CD4-positive, alpha-beta memory T cell (primary cell): ENCODE data around the gene CRYBB3. TPM values are rescaled to one million over a fixed set of nuclear protein-coding genes. Genes with fewer than 3 reads are reported as not detected.
"Not testable (repeated sequence)": the region's sequence is repeated elsewhere in the genome, so short reads cannot be mapped to it uniquely, and the experiment has no call there.

ENCODE experiments used
- CTCF ChIA-PET: fragments of 350-600 bp; sonication (Branson Sonifier 250); formaldehyde crosslinking; loops from one replicate; lab custom pipeline; 2021; ENCODE audit warnings: inconsistent platforms; ENCODE audit not compliant: partially characterized antibody; lab: Charles Lee
- POLR2A ChIA-PET: fragments of 350-600 bp; sonication (Branson Sonifier 250); formaldehyde crosslinking; loops from one replicate; lab custom pipeline; 2021; ENCODE audit not compliant: partially characterized antibody; lab: Charles Lee
- DNase-seq, 5 donors: peaks; one replicate each; pipeline versions ENCODE4 v3.0.0 to v3.0.0-alpha.2; 2020 to 2022; ENCODE audit warnings: mixed read lengths in 1 of 5
- H3K27ac ChIP-seq: one replicate; pipeline ENCODE4 v1.7.0; 2013; ENCODE audit warnings: low read depth, low read length
- H3K27me3 ChIP-seq: 2 replicates; pipeline ENCODE4 v1.7.0; 2013; ENCODE audit warnings: mild to moderate bottlenecking, low read length, moderate library complexity; ENCODE audit not compliant: insufficient read depth
- H3K36me3 ChIP-seq: 2 replicates; pipeline ENCODE4 v1.7.0; 2013; ENCODE audit warnings: mild to moderate bottlenecking, low read length, moderate library complexity; ENCODE audit not compliant: insufficient read depth
- H3K4me1 ChIP-seq: 2 replicates; pipeline ENCODE4 v1.7.0; 2013; ENCODE audit warnings: mild to moderate bottlenecking, low read length, moderate library complexity; ENCODE audit not compliant: insufficient read depth
- H3K4me3 ChIP-seq, 2 donors: one replicate each; pipeline ENCODE4 v1.7.0; 2013; ENCODE audit warnings: low read length in 2 of 2, mild to moderate bottlenecking in 1 of 2
- H3K9me3 ChIP-seq, 2 donors: one replicate each; pipeline ENCODE4 v1.7.0; 2013; ENCODE audit warnings: low read length in 2 of 2, control low read depth in 1 of 2; ENCODE audit not compliant: control insufficient read depth in 1 of 2
- H3K27ac Mint-ChIP-seq, 7 donors: one replicate each; pipeline ENCODE4 v1.8.0; 2020 to 2021; ENCODE audit warnings: mixed read lengths in 7 of 7, mild to moderate bottlenecking in 6 of 7, inconsistent platforms in 3 of 7, moderate library complexity in 3 of 7
- H3K27me3 Mint-ChIP-seq, 2 donors: one replicate each; pipeline ENCODE4 v1.8.0; 2020 to 2021; ENCODE audit warnings: mixed read lengths in 2 of 2
- H3K36me3 Mint-ChIP-seq, 2 donors: one replicate each; pipeline ENCODE4 v1.8.0; 2020 to 2021; ENCODE audit warnings: mixed read lengths in 2 of 2, inconsistent platforms in 1 of 2, mild to moderate bottlenecking in 1 of 2
- H3K4me1 Mint-ChIP-seq, 4 donors: one replicate each; pipeline ENCODE4 v1.8.0; 2020 to 2021; ENCODE audit warnings: mixed read lengths in 4 of 4, mild to moderate bottlenecking in 1 of 4
- H3K4me3 Mint-ChIP-seq, 8 donors: one replicate each; pipeline ENCODE4 v1.8.0; 2020 to 2021; ENCODE audit warnings: mixed read lengths in 8 of 8, mild to moderate bottlenecking in 7 of 8, moderate library complexity in 6 of 8, inconsistent platforms in 3 of 8
- H3K9me3 Mint-ChIP-seq, 8 donors: one replicate each; pipeline ENCODE4 v1.8.0; 2020 to 2021; ENCODE audit warnings: mixed read lengths in 8 of 8, mild to moderate bottlenecking in 5 of 8, inconsistent platforms in 3 of 8, moderate library complexity in 1 of 8
- intact Hi-C: fragments of 100-400 bp; cut with micrococcal nuclease; formaldehyde crosslinking; loops from one replicate; pipeline ENCODE4 v1.15.1; 2023
- polyA plus RNA-seq, 2 donors: library from polyadenylated mRNA; unstranded; fragments of 300-500 nt; fragmentation: Illumina TruSeq; gene quantifications; one replicate each; pipeline ENCODE4 v1.2.3, GENCODE V29; 2021
- total RNA-seq, 2 experiments: library from RNA; stranded (reverse); gene quantifications; one replicate each; pipeline ENCODE4 v1.2.3, GENCODE V29; 2021

Gene CRYBB3
- total and polyA plus RNA-seq, 4 experiments from 2014 or later: not detected

GRCh38 chr22:25176175-25176574, 23.5 kb upstream of the CRYBB3 start:
- Histone ChIP-seq H3K4me3 (no peak overlapping the region), H3K4me1 (no peaks in the 10 kb centered on the region), H3K27ac (no peak overlapping the region), H3K27me3 (no peaks in the 10 kb centered on the region), H3K9me3 (no peaks in the 10 kb centered on the region), H3K36me3 (no peaks in the 10 kb centered on the region)
- CTCF ChIA-PET: interaction anchor here (0.9 kb wide), 1 partner anchor 25 kb away, joined by 3 read pairs; no protein-coding TSS in a partner anchor
- POLR2A ChIA-PET: no interaction called here
- no peak overlapping the region for H3K4me3 Mint-ChIP-seq
- peak overlapping the region in 1 of 7 donors; percentile 36 for H3K27ac Mint-ChIP-seq
- H3K27me3 Mint-ChIP-seq: no peaks in the 10 kb centered on the region
- peaks cover 9 to 11% of the 10 kb centered on the region in 2 donors for H3K36me3 Mint-ChIP-seq
- H3K9me3 Mint-ChIP-seq: peaks cover 0 to 8% (median 4%) of the 10 kb centered on the region in 8 donors
- H3K4me1 Mint-ChIP-seq: no peaks in the 10 kb centered on the region
- intact Hi-C loops: no loop called here
- no peak for DNase-seq

GRCh38 chr22:25176799-25177198, 22.9 kb upstream of the CRYBB3 start:
- Histone ChIP-seq H3K9me3 (no peaks in the 10 kb centered on the region), H3K27ac (no peak overlapping the region), H3K4me3 (no peak overlapping the region), H3K4me1 (no peaks in the 10 kb centered on the region), H3K36me3 (no peaks in the 10 kb centered on the region), H3K27me3 (no peaks in the 10 kb centered on the region)
- Mint-ChIP-seq H3K36me3 (peaks cover 11% of the 10 kb centered on the region in 2 donors), H3K4me3 (no peak overlapping the region), H3K27ac (no peak overlapping the region), H3K9me3 (peaks cover 0 to 8% (median 4%) of the 10 kb centered on the region in 8 donors), H3K27me3 (no peaks in the 10 kb centered on the region), H3K4me1 (no peaks in the 10 kb centered on the region)
- ChIA-PET CTCF (interaction anchor here (0.9 kb wide), 1 partner anchor 25 kb away, joined by 3 read pairs; no protein-coding TSS in a partner anchor), POLR2A (no interaction called here)
- intact Hi-C loops: no loop called here
- DNase-seq: no peak

GRCh38 chr22:25177226-25177625, 22.4 kb upstream of the CRYBB3 start:
- ChIA-PET CTCF (no interaction called here), POLR2A (no interaction called here)
- no peak for DNase-seq
- H3K27ac ChIP-seq: no peak overlapping the region
- H3K27me3 Mint-ChIP-seq: no peaks in the 10 kb centered on the region
- no peak overlapping the region for H3K4me3 ChIP-seq
- H3K9me3 Mint-ChIP-seq: peaks cover 0 to 8% (median 4%) of the 10 kb centered on the region in 8 donors
- H3K36me3 Mint-ChIP-seq: peaks cover 11% of the 10 kb centered on the region in 2 donors
- no peaks in the 10 kb centered on the region for H3K9me3 ChIP-seq
- intact Hi-C loops: no loop called here
- no peaks in the 10 kb centered on the region for H3K4me1 Mint-ChIP-seq
- no peaks in the 10 kb centered on the region for H3K27me3 ChIP-seq
- H3K27ac Mint-ChIP-seq: no peak overlapping the region
- H3K36me3 ChIP-seq: no peaks in the 10 kb centered on the region
- H3K4me1 ChIP-seq: no peaks in the 10 kb centered on the region
- no peak overlapping the region for H3K4me3 Mint-ChIP-seq

- peaks cover 12% of the 10 kb centered on the region in 2 donors for H3K36me3 Mint-ChIP-seq
- POLR2A ChIA-PET: no interaction called here
- peaks cover 0 to 8% (median 4%) of the 10 kb centered on the region in 8 donors for H3K9me3 Mint-ChIP-seq
- H3K27me3 Mint-ChIP-seq: no peaks in the 10 kb centered on the region
- intact Hi-C loops: no loop called here
- H3K4me1 Mint-ChIP-seq: no peaks in the 10 kb centered on the region
- H3K27ac ChIP-seq: no peak overlapping the region
- H3K9me3 ChIP-seq: no peaks in the 10 kb centered on the region
- no peaks in the 10 kb centered on the region for H3K36me3 ChIP-seq
- CTCF ChIA-PET: no interaction called here
- no peak overlapping the region for H3K4me3 ChIP-seq
- H3K27me3 ChIP-seq: no peaks in the 10 kb centered on the region
- no peak overlapping the region for H3K27ac Mint-ChIP-seq
- no peaks in the 10 kb centered on the region for H3K4me1 ChIP-seq
- H3K4me3 Mint-ChIP-seq: no peak overlapping the region
- DNase-seq: no peak
These were observed 21.8 kb upstream of the CRYBB3 start for GRCh38 chr22:25177895-25178294.

- H3K27me3 ChIP-seq, POLR2A ChIA-PET, intact Hi-C loops, H3K27ac ChIP-seq, H3K27me3 Mint-ChIP-seq, H3K9me3 ChIP-seq, H3K4me3 ChIP-seq, H3K9me3 Mint-ChIP-seq, CTCF ChIA-PET, H3K4me1 Mint-ChIP-seq, H3K36me3 ChIP-seq, H3K4me1 ChIP-seq: not testable (repeated sequence)
- Mint-ChIP-seq H3K27ac (peak overlapping the region in 1 of 7 donors; percentile 49), H3K4me3 (peak overlapping the region; percentile 38 to 78 (median 55)), H3K36me3 (peaks cover 12 to 15% of the 10 kb centered on the region in 2 donors)
- peak in 1 of 5 donors; percentile 3 for DNase-seq
These were observed 21.3 kb upstream of the CRYBB3 start for GRCh38 chr22:25178348-25178747.

- H3K4me1 Mint-ChIP-seq, H3K9me3 Mint-ChIP-seq, CTCF ChIA-PET, intact Hi-C loops, H3K27ac Mint-ChIP-seq, H3K4me1 ChIP-seq, H3K9me3 ChIP-seq, H3K36me3 ChIP-seq, H3K27me3 Mint-ChIP-seq, H3K4me3 ChIP-seq, H3K27ac ChIP-seq, H3K4me3 Mint-ChIP-seq, POLR2A ChIA-PET, H3K27me3 ChIP-seq: not testable (repeated sequence)
- peaks cover 12 to 15% of the 10 kb centered on the region in 2 donors for H3K36me3 Mint-ChIP-seq
- peak in 1 of 5 donors; percentile 6 for DNase-seq
These were observed 20.6 kb upstream of the CRYBB3 start for GRCh38 chr22:25178869-25179631.

- ChIA-PET CTCF (no interaction called here), POLR2A (no interaction called here)
- no peaks in the 10 kb centered on the region for H3K27me3 Mint-ChIP-seq
- H3K4me1 ChIP-seq: no peaks in the 10 kb centered on the region
- H3K27ac Mint-ChIP-seq: peak overlapping the region in 1 of 7 donors; percentile 6
- no peak overlapping the region for H3K4me3 ChIP-seq
- no peaks in the 10 kb centered on the region for H3K36me3 ChIP-seq
- H3K9me3 Mint-ChIP-seq: peaks cover 0 to 8% (median 4%) of the 10 kb centered on the region in 8 donors
- intact Hi-C loops: no loop called here
- no peaks in the 10 kb centered on the region for H3K9me3 ChIP-seq
- DNase-seq: no peak
- no peak overlapping the region for H3K4me3 Mint-ChIP-seq
- H3K27me3 ChIP-seq: no peaks in the 10 kb centered on the region
- no peak overlapping the region for H3K27ac ChIP-seq
- peaks cover 8 to 12% of the 10 kb centered on the region in 2 donors for H3K36me3 Mint-ChIP-seq
- H3K4me1 Mint-ChIP-seq: no peaks in the 10 kb centered on the region
These were observed 17.2 kb upstream of the CRYBB3 start for GRCh38 chr22:25182131-25183110.
